Heart left ventricle (tissue), 13 donors: ENCODE data around the gene TNIP1.

ENCODE experiments used
- POLR2A ChIP-seq, 2 donors: fragments of 450-650 bp; IDR thresholded peaks; one replicate each; pipeline ENCODE4 v1.6.1; 2017; ENCODE audit warnings: antibody characterized with exemption in 2 of 2, mild to moderate bottlenecking in 2 of 2, moderate library complexity in 2 of 2
- TF ChIP-seq, protein P1 (sequence below), 12 donors: fragments of 200-600 bp; sonication (generic) in 4 of 12; IDR thresholded peaks; one replicate each; pipeline versions ENCODE4 v1.5.0 to v1.8.0; 2018 to 2022; ENCODE audit warnings: antibody characterized with exemption in 12 of 12, mild to moderate bottlenecking in 5 of 12
- donor health status: ischemic (EF 13 %, LVEDD 7.1; RV severe dilation, severe dysfunction).
- donor health status: DM: no; HTN: yes; CAD: no.
- donor health status: DM: no; HTN: no; CAD: no.
- donor health status: ischemic (EF 25% LVEDD 6.9; RV normal size, moderate dysfunction).
- donor health status: ischemic (EF 25% LVEDD 5.7; RV mildly dilated, moderate dysfunction).
- donor health status: ischemic (EF 35%, LVEDD 5.7; RV mildly dilated, moderate dysfunction).
- donor health status: nonischemic (EF 11% LVEDD 7.7; RV severe dilation, severe dysfunction).
- donor health status: DM: yes; HTN: yes; CAD: no.
- donor health status: PGD.
- donor health status: ischemic (EF 29% LVEDD 5.4; RV normal size, mild dysfunction).
- donor health status: nonischemic (EF 23%, LVEDD 6.1; RV moderate dilation, normal function).

GRCh38 chr5:151121095-151121494 lies 40.3 kb upstream of the TNIP1 start:
- no peak for TF ChIP-seq POLR2A (IDR thresholded peaks at IDR 0.05)
- TF ChIP-seq, protein P1, sequence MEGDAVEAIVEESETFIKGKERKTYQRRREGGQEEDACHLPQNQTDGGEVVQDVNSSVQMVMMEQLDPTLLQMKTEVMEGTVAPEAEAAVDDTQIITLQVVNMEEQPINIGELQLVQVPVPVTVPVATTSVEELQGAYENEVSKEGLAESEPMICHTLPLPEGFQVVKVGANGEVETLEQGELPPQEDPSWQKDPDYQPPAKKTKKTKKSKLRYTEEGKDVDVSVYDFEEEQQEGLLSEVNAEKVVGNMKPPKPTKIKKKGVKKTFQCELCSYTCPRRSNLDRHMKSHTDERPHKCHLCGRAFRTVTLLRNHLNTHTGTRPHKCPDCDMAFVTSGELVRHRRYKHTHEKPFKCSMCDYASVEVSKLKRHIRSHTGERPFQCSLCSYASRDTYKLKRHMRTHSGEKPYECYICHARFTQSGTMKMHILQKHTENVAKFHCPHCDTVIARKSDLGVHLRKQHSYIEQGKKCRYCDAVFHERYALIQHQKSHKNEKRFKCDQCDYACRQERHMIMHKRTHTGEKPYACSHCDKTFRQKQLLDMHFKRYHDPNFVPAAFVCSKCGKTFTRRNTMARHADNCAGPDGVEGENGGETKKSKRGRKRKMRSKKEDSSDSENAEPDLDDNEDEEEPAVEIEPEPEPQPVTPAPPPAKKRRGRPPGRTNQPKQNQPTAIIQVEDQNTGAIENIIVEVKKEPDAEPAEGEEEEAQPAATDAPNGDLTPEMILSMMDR (IDR thresholded peaks at IDR 0.05): no peak
